DOHH2 (cell line): ENCODE data around the gene HAPLN3.

Experiments
- H3F3A ChIP-seq: fragments of 200-600 bp; sonication (generic), shearing (Covaris generic); 2 replicates; pipeline ENCODE4 v1.6.0; 2016; ENCODE audit warnings: antibody characterized with exemption, mild to moderate bottlenecking; ENCODE audit not compliant: control insufficient read depth, insufficient read depth
- H3K27ac ChIP-seq: fragments of 200-600 bp; sonication (generic); 2 replicates; pipeline ENCODE4 v1.5.1; 2014; ENCODE audit warnings: low read depth, mild to moderate bottlenecking, low read length, moderate library complexity
- H3K27me3 ChIP-seq: fragments of 200-600 bp; sonication (generic); 2 replicates; pipeline ENCODE4 v1.6.1; 2014; ENCODE audit warnings: mild to moderate bottlenecking, low read length, mixed read lengths; ENCODE audit not compliant: control insufficient read depth
- H3K36me3 ChIP-seq: fragments of 200-600 bp; sonication (generic); 2 replicates; pipeline ENCODE4 v1.6.1; 2014; ENCODE audit warnings: mild to moderate bottlenecking, low read length, moderate library complexity, mixed read lengths; ENCODE audit not compliant: control insufficient read depth
- H3K4me1 ChIP-seq: fragments of 200-600 bp; sonication (generic); 2 replicates; pipeline ENCODE4 v1.6.1; 2014; ENCODE audit warnings: mild to moderate bottlenecking, low read length, mixed read lengths; ENCODE audit not compliant: control insufficient read depth
- H3K4me2 ChIP-seq: fragments of 200-600 bp; sonication (generic); 2 replicates; pipeline ENCODE4 v1.6.0; 2014; ENCODE audit warnings: mild to moderate bottlenecking, low read length, moderate library complexity
- H3K4me3 ChIP-seq: fragments of 200-600 bp; sonication (generic); 2 replicates; pipeline ENCODE4 v1.5.1; 2014; ENCODE audit warnings: mild to moderate bottlenecking, low read length, mixed read lengths
- H3K79me2 ChIP-seq: fragments of 200-600 bp; sonication (generic); 2 replicates; pipeline ENCODE4 v1.6.1; 2014; ENCODE audit warnings: mild to moderate bottlenecking, low read length, mixed read lengths; ENCODE audit not compliant: control insufficient read depth
- H3K9me2 ChIP-seq: fragments of 200-600 bp; sonication (generic); replicated peaks from 2 replicates; pipeline ENCODE4 v1.6.1; 2014; ENCODE audit warnings: mild to moderate bottlenecking, low read length, mixed read lengths; ENCODE audit not compliant: control insufficient read depth
- H3K9me3 ChIP-seq: fragments of 200-600 bp; sonication (generic); 2 replicates; pipeline ENCODE4 v1.6.1; 2014; ENCODE audit warnings: antibody characterized with exemption, low read length, mixed read lengths; ENCODE audit not compliant: control insufficient read depth, insufficient read depth
- H4K20me1 ChIP-seq: fragments of 200-600 bp; sonication (generic); 2 replicates; pipeline ENCODE4 v1.6.0; 2014; ENCODE audit warnings: low read depth, mild to moderate bottlenecking, antibody characterized with exemption, low read length, moderate library complexity; ENCODE audit not compliant: control insufficient read depth, insufficient read depth
- EZH2phosphoT487 ChIP-seq: fragments of 200-600 bp; sonication (generic); IDR thresholded peaks from 2 replicates; pipeline ENCODE4 v1.6.1; 2017; ENCODE audit warnings: borderline replicate concordance, mild to moderate bottlenecking, antibody characterized with exemption, low read length, moderate library complexity, mixed read lengths
- TF ChIP-seq, protein P1 (sequence below): fragments of 200-600 bp; sonication (generic); IDR thresholded peaks from one replicate; pipeline ENCODE4 v1.5.1; 2014; ENCODE audit warnings: antibody characterized with exemption, mild to moderate bottlenecking, low read depth, low read length; ENCODE audit not compliant: poor library complexity, severe bottlenecking

The HAPLN3 gene

DNA sequence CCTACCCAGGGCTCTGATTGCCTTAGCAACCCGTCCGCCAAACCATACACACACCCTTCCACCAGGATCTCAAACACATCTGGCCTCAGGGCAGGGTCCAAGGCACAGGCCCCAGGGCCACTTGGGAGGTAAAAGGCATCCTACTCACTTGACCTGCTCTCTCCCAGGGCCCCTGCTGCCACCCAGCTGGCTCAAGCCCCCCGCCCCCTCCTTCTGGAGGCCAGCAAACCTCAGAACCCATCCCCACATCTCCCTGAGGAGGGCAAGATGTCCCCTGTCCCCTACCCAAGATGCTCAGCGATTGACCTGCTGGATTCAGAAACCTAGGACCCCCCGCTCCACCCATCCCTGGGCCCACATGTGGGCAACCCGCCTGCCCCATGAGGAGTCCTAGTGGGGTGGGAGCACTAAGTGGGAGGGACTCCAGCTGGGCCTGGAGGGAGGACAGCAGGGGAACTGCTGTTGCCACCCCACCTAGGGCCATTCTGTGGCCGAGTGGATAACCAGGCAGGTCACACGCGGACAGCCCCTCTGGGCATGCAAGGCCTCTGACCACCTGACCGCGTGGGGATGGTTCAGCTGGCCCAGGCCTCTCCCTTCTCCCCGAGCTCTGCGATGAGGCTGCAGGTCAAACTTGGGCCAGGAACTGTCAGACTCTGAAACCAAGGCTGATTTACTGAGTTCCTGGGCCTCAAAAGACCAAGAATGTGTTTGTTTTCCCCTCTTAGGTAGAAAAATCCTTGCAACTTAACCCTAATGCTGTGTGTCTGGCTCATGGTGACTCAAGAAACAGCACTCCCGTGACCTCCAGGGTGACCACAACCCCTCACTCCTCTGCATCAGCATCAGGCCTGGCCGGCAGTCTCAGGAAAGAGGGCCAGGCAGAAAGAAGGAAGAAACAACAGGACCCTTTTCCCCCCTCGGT lies 13.6 kb upstream of the HAPLN3 start:
- Histone ChIP-seq H4K20me1 (no peaks in the 10 kb centered on the region), H3K36me3 (no peaks in the 10 kb centered on the region), H3K4me2 (no peak overlapping the region), H3K27ac (no peak overlapping the region), H3K4me1 (peaks cover 8% of the 10 kb centered on the region), H3K79me2 (no peaks in the 10 kb centered on the region), H3K9me2 (no peaks in the 10 kb centered on the region), H3K9me3 (no peaks in the 10 kb centered on the region), H3F3A (no peaks in the 10 kb centered on the region), H3K27me3 (no peaks in the 10 kb centered on the region), H3K4me3 (no peak overlapping the region)
- TF ChIP-seq, protein P1, sequence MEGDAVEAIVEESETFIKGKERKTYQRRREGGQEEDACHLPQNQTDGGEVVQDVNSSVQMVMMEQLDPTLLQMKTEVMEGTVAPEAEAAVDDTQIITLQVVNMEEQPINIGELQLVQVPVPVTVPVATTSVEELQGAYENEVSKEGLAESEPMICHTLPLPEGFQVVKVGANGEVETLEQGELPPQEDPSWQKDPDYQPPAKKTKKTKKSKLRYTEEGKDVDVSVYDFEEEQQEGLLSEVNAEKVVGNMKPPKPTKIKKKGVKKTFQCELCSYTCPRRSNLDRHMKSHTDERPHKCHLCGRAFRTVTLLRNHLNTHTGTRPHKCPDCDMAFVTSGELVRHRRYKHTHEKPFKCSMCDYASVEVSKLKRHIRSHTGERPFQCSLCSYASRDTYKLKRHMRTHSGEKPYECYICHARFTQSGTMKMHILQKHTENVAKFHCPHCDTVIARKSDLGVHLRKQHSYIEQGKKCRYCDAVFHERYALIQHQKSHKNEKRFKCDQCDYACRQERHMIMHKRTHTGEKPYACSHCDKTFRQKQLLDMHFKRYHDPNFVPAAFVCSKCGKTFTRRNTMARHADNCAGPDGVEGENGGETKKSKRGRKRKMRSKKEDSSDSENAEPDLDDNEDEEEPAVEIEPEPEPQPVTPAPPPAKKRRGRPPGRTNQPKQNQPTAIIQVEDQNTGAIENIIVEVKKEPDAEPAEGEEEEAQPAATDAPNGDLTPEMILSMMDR: no peak
- no peak for TF ChIP-seq EZH2phosphoT487

DNA sequence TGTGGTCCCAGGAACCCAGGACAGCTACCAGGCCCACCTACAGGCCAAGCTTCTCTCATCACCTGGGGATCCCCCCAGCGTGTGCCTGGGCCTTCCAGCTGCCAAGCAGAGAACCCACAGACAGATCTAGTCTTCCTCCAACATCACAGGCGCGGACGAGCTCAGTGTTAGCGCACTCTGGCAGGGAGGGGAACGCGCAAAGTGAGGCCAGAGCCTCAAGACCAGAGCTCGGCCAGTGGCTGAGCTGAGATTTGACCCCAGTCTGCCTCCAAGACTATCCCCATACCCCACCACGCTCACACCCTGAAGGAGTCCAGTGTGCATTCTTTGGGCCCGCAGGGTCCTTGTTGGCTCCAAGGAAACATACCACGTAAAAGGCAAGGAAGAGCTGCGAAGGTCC lies 12.8 kb upstream of the HAPLN3 start:
- no peak overlapping the region for H3K4me2 ChIP-seq
- H3K27me3 ChIP-seq: no peaks in the 10 kb centered on the region
- H3K27ac ChIP-seq: no peak overlapping the region
- no peaks in the 10 kb centered on the region for H3K9me2 ChIP-seq
- no peaks in the 10 kb centered on the region for H3K4me1 ChIP-seq
- H3K79me2 ChIP-seq: no peaks in the 10 kb centered on the region
- TF ChIP-seq, protein P1: no peak
- no peak for TF ChIP-seq EZH2phosphoT487
- no peaks in the 10 kb centered on the region for H4K20me1 ChIP-seq
- no peaks in the 10 kb centered on the region for H3F3A ChIP-seq
- H3K36me3 ChIP-seq: no peaks in the 10 kb centered on the region
- no peaks in the 10 kb centered on the region for H3K9me3 ChIP-seq
- H3K4me3 ChIP-seq: no peak overlapping the region

DNA sequence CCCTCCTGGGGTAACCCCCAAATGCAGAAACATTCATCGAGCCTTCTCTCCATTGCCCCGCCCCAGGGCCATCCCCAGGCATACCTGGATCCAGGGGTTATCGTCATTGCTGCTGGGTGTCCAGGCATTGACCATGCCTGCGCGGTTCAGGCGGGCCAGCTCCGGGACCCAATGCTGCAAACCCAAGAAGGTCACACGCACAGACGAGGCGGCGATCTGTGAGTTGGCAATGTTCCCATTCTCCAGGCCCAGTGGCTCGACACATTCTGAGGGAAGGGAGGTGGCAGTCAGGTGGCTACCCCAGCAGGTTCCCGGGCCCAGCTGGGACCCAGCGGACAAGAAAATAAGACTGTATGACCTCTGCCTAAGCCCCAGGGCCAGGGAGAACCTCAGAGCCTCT lies 11.8 kb upstream of the HAPLN3 start:
- Histone ChIP-seq H3K4me1 (no peaks in the 10 kb centered on the region), H3F3A (no peaks in the 10 kb centered on the region), H3K36me3 (no peaks in the 10 kb centered on the region), H3K4me3 (no peak overlapping the region), H3K79me2 (no peaks in the 10 kb centered on the region), H4K20me1 (no peaks in the 10 kb centered on the region), H3K9me2 (no peaks in the 10 kb centered on the region), H3K27me3 (no peaks in the 10 kb centered on the region), H3K27ac (no peak overlapping the region), H3K4me2 (no peak overlapping the region), H3K9me3 (no peaks in the 10 kb centered on the region)
- TF ChIP-seq, protein P1: no peak
- no peak for TF ChIP-seq EZH2phosphoT487
